PFSK-1 (cell line): Measurements from ENCODE around the gene WDR36.

Experiments used
- POLR2AphosphoS5 ChIP-seq: IDR thresholded peaks from 2 replicates; pipeline ENCODE4 v1.6.1; 2012; ENCODE audit warnings: low read depth, mild to moderate bottlenecking, control low read depth, low read length, moderate library complexity
- SIN3A ChIP-seq: IDR thresholded peaks from 2 replicates; pipeline ENCODE4 v1.6.1; 2012; ENCODE audit warnings: mild to moderate bottlenecking, low read length, moderate library complexity, borderline replicate concordance; ENCODE audit not compliant: insufficient read depth
- TAF1 ChIP-seq: IDR thresholded peaks from 2 replicates; pipeline ENCODE4 v1.6.1; 2012; ENCODE audit warnings: low read length, control low read depth, borderline replicate concordance; ENCODE audit not compliant: insufficient read depth
- TF ChIP-seq, protein P1 (sequence below), 2 experiments: IDR thresholded peaks; 2 replicates each; pipeline versions ENCODE4 v1.6.1 to v1.8.0; 2011 to 2012; ENCODE audit warnings: low read depth in 2 of 2, low read length in 2 of 2, control low read depth in 1 of 2, inconsistent platforms in 1 of 2, mild to moderate bottlenecking in 1 of 2, moderate library complexity in 1 of 2; ENCODE audit not compliant: insufficient read depth in 1 of 2

DNA sequence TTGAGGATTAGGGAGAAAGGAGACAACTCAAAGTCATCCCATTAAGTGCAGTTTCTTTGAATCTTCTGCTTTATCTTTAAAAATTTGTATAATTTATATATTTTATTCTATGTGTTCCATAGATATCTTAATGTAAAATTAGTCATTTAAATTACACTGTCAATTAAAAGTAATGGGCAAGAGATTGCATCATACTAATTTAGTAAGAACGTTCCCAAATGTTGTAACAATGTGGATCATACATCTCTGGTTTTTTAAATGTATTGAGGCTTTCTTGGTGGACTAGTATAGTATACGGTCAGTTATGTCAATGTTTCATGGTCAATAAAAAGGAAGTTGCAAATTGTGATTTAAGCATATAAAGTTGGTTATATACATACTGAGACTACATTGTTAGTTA, 14.5 kb upstream of the WDR36 start:
- TF ChIP-seq POLR2AphosphoS5: no peak
- TF ChIP-seq TAF1: no peak
- TF ChIP-seq SIN3A: no peak
- TF ChIP-seq, protein P1, sequence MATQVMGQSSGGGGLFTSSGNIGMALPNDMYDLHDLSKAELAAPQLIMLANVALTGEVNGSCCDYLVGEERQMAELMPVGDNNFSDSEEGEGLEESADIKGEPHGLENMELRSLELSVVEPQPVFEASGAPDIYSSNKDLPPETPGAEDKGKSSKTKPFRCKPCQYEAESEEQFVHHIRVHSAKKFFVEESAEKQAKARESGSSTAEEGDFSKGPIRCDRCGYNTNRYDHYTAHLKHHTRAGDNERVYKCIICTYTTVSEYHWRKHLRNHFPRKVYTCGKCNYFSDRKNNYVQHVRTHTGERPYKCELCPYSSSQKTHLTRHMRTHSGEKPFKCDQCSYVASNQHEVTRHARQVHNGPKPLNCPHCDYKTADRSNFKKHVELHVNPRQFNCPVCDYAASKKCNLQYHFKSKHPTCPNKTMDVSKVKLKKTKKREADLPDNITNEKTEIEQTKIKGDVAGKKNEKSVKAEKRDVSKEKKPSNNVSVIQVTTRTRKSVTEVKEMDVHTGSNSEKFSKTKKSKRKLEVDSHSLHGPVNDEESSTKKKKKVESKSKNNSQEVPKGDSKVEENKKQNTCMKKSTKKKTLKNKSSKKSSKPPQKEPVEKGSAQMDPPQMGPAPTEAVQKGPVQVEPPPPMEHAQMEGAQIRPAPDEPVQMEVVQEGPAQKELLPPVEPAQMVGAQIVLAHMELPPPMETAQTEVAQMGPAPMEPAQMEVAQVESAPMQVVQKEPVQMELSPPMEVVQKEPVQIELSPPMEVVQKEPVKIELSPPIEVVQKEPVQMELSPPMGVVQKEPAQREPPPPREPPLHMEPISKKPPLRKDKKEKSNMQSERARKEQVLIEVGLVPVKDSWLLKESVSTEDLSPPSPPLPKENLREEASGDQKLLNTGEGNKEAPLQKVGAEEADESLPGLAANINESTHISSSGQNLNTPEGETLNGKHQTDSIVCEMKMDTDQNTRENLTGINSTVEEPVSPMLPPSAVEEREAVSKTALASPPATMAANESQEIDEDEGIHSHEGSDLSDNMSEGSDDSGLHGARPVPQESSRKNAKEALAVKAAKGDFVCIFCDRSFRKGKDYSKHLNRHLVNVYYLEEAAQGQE (IDR thresholded peaks at IDR 0.05; ENCODE audit: insufficient read depth in 1 of 2, low read depth in 2 of 2, low read length in 2 of 2): no peak
